Raji (cell line): ENCODE results near the gene FMO3.

ENCODE experiments used
- POLR2A ChIP-seq: IDR thresholded peaks from 2 replicates; pipeline ENCODE4 v1.6.1; 2011; ENCODE audit warnings: low read depth, low read length, control low read depth; ENCODE audit not compliant: insufficient read depth

The FMO3 gene

GRCh38 chr1:171107969-171108368 is 17.3 kb downstream of the FMO3 start:
- TF ChIP-seq POLR2A, result no peak

DNA sequence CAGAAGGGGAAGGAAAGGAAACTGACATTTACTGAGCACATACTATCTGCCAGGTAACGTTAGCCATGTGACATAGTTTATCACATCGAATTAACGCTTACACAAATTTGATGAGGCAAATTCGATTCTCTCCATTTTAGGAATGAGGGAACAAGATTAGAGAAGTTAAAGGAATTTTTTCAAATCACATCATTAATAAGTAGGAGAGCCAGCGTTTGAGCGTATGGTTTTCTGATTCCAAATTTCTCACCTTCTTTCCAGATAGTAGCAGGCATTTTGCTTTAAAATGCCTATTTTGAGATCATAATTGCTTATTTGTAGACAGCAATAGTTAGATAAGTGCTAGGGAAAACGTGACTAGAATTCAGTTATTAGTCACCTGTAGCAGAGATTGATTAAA is 19.3 kb downstream of the FMO3 start:
- no peak for TF ChIP-seq POLR2A

- TF ChIP-seq POLR2A, result no peak
Observed at GRCh38 chr1:171110621-171111326, 20.1 kb downstream of the FMO3 start.

DNA sequence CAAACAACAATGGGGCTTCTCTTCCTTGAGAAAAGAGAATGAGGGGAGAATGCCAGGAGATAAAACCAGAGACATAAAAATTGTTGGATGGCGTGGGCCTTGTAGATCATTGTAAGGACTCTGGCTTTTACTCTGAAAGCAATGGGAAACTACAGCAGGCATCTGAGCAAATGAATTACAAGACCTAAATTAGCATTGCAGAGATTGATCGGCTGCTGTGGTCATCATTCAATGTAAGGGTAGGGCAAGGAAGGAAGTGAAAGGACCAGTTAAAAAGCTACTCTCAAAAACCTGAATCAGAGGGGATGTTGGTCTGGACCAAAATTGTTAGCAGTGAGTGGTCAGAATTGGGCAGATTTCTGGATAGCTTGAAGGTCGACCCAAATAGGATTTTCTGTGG is 21.4 kb downstream of the FMO3 start:
- TF ChIP-seq POLR2A, result no peak

GRCh38 chr1:171113382-171113781 is 22.7 kb downstream of the FMO3 start:
- TF ChIP-seq POLR2A, result no peak

DNA sequence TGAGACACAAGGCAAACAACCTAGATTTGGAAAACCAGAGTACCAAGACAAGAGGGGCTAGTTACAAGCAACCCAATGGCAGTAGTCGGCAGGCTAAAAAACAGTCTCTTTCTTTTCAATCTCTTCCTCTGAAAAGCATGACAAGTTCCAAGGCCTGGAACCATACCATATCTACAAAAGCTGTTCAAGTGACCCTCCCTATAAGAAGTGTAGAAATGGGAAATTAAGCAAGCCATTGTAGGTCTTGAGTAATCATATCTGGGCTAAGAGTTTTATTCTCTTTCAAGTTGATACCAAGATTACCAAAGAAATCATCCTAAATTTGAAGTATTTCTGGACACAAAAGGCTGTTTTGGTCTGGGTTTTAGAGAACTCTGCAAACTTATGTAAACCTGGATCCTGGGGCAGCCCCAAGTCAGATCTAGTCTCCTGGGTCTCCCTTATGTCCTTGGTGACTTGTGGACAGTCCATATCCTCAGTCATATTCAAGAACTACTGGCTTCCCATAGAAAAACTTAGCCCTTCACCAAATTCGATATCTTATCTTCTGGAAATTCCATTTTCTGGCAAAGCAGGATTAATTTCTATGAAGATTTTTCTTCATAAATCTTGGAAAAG is 24.7 kb downstream of the FMO3 start:
- TF ChIP-seq POLR2A, result no peak

- TF ChIP-seq POLR2A, result no peak
Observed at GRCh38 chr1:171116676-171117075, 26.0 kb downstream of the FMO3 start.

DNA sequence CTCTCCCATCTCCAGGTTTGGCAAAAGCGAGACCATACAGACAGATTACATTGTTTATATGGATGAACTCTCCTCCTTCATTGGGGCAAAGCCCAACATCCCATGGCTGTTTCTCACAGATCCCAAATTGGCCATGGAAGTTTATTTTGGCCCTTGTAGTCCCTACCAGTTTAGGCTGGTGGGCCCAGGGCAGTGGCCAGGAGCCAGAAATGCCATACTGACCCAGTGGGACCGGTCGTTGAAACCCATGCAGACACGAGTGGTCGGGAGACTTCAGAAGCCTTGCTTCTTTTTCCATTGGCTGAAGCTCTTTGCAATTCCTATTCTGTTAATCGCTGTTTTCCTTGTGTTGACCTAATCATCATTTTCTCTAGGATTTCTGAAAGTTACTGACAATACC is 26.4 kb downstream of the FMO3 start:
- no peak for TF ChIP-seq POLR2A

DNA sequence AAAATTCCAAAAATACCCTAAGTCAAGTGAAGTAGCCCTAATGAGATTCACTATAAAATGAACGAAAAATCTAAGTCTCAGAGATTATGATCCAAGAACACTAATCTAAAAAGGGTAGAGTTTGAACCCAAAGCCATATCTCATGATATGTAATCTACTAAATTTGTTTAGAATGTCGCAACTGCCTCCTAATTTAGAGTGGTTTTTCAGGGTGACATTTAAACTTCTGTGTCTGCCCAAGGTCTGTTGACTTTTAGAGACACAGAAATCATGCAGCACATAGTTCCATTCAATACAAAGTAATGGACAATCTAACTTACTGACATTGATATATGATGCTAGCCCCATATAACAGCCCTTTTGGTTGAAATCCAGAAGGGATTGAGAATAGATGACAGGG is 28.9 kb downstream of the FMO3 start:
- no peak for TF ChIP-seq POLR2A

- TF ChIP-seq POLR2A, result no peak
Observed at GRCh38 chr1:171122299-171122698, 31.6 kb downstream of the FMO3 start.

- TF ChIP-seq POLR2A, result no peak
Observed at GRCh38 chr1:171122893-171123292, 32.2 kb downstream of the FMO3 start.

DNA sequence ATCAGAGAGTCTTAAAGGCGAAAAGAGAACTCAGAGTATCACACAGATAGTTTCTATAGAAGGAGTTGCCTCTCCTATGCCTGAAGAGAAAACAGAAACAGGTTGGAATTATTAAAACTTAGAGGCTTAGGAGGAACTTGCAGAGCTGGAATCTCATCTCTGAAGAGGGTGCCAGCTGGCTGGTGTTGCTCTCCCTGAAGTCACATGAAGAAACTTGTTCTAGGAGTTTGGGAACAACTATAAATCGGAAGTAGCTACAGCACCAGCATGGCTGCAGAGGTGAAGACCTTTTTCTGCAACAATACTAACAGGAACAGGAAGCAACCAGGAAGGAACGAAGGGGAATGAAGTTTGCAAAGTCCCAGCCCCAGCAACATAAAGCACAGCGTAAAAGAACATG is 35.8 kb downstream of the FMO3 start:
- no peak for TF ChIP-seq POLR2A

DNA sequence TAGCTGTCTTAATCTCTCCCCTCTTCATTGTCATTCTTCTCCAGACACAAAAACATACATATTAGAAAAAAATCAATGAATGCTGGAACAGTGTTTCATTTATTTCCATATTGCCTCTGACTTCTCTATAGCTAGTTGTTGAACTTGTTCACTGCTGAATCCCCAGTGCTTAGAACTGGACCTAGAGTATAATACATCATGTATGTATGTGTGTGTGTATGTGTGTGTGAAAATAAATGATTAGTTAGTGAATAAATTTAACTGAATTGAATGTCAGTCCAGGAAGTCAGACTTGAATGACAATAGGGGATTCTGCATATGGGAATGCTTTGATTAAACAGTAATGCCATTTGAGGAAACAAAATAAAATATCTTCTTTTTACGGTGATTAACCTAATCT is 36.4 kb downstream of the FMO3 start:
- no peak for TF ChIP-seq POLR2A

DNA sequence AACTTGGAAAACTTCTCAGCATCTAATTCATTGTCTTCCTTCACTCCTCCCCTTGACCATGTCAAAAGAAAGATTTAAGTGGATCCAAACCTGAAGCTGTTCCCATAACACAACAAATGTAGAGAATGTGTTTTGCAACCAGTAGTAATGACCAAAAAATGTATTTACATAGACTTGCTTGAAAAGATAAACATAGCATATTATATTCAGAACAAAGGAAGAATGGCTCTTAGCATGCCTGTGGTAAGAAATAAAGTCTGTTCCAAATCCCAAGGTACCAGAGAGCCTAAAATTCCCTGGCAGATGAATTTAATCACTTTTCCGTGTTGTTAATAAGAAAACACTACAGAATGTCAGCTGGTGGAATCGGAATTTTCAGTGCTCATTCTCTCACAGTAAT is 36.8 kb downstream of the FMO3 start:
- TF ChIP-seq POLR2A, result no peak

DNA sequence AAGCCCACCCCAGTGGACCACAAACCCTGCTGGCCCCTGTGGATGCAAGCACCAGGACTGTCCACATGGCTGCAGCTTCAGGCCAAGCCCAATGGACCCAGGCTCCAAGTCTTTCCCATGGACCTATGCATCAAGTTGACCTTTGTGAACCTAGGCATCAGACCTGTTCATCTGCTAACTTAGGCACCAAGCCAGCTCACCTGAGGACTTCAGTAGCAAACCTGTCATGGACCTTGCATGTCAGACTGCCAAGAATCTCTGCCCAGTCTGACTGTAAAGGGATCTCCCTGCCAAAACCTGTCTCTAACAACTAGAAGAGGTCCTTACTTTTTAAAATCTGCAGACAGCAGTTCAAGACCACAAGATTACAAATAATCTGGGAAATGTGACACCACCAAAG is 37.8 kb downstream of the FMO3 start:
- no peak for TF ChIP-seq POLR2A

DNA sequence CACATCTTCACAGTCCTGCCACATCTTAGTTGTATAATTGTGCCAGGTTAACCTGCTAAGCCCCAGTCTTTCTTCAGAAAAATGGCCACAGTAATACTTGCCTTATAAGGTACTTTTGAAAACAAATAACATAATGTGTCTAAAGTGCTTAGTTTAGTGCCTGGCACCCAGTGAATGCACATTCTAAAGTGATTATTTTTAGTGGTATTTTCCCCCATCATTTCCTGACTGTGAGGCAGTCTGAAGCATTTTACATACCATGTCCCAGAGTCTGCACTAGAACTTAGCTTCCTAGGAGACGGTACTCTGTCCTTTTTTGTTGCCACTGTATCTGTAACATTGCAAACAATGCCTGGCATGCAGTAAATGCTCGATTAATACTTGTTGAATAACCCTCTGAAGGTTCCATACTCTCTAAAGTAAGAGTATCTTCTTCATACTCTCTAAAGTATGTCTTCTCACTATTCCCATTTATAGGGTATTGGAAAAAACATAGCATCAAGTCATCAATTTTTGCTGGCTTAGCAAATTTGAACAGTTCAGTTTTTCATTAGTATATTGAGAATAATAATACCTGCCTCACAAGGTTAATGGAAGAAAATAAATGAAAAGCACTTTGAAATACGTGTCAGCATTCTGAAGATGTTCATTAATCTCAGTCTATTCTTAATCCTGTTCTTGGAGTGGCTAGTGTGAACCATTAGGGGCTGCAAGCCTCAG is 43.7 kb downstream of the FMO3 start:
- TF ChIP-seq POLR2A, result no peak
